HG02840 (cell line): ENCODE data around the gene NXF3.
"Not testable (repeated sequence)": the region's sequence is repeated elsewhere in the genome, so short reads cannot be mapped to it uniquely, and the experiment has no call there.

Source experiments
- ATAC-seq: cut with Tn5 transposase; IDR thresholded peaks from one replicate; pipeline ENCODE4 v1.9.1; 2021; ENCODE audit warnings: mild to moderate bottlenecking, moderate library complexity, moderate number of reproducible peaks; ENCODE audit not compliant: unreplicated experiment, low FRiP score

The NXF3 gene

GRCh38 chrX:103092942-103093341, at the start of gene NXF3:
Gene NXF3 (minus strand): TSS chrX:103093143. CDS start chrX:103093023, 120 bp downstream.
- ATAC-seq, result no peak

GRCh38 chrX:103136528-103136927, 43.6 kb upstream of the NXF3 start:
- not testable (repeated sequence) for ATAC-seq

DNA sequence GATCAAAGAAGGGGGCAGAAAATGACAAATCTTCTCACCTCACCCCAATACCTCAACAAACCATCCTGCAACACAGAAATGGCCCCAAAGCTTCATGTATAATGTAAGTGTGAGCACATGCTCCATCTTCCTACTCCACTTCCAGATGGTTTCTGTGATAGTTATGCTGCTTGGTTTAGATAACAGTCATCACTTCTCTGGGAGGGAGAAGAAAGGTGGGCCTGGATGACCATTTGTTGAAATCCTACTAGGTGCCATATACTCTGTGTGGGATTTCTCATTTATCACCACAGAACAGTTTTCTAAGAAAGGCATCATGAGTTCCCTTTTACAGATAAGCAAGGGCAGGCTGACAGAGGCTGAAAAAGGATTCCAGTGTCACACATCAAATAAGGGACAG, 31.3 kb upstream of the NXF3 start:
- ATAC-seq, result no peak

DNA sequence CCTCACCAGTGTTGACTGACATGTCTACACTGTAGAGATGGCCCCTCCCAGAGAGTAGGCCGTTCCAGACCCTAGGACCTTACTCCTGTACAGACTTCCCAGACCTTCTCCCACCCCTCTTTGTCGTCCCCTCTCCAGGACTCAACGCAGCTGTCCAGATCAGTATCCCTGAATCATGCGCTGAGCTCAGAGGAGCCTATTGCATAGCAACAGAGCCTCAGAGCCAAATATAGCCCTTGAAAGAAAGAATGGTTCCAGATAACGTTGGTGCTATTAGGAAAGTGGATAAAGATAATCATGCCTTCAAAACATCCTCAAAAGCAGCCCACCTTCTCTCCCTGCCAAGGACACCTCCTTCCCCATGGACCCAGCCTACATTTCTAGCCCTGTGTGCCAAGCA, 27.8 kb upstream of the NXF3 start:
- no peak for ATAC-seq

DNA sequence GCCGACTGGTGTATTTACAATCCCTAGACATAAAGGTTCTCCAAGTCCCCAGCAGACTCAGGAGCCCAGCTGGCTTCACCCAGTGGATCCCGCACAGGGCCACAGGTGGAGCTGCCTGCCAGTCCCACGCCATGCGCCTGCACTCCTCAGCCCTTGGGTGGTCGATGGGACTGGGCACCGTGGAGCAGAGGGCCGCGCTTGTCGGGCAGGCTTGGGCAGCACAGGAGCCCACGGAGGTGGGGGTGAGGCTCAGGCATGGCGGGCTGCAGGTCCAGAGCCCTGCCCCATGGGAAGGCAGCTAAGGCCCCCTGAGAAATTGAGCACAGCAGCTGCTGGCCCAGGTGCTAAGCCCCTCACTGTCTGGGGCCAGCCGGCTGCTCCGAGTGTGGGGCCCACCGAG, 24.0 kb upstream of the NXF3 start:
- not testable (repeated sequence) for ATAC-seq

GRCh38 chrX:103109497-103109896, 16.6 kb upstream of the NXF3 start:
- ATAC-seq, result not testable (repeated sequence)

DNA sequence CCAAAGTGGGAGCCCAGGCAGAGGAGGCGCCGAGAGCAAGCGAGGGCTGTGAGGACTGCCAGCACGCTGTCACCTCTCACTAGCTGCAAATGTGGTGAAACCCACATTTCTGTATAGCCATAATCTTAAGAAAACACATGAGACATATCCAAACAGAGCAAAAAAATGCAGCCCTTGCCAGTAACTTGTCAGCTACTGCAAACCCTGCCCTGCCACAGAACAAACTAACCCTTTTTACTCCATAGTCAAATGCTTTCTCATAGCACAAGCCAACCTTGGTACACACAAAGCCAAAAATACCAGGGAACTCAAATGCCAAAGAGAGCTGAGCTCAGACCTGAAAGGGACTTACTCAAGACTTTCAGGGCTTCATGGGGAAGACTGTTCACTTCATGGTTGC, 14.9 kb upstream of the NXF3 start:
- ATAC-seq, result no peak

DNA sequence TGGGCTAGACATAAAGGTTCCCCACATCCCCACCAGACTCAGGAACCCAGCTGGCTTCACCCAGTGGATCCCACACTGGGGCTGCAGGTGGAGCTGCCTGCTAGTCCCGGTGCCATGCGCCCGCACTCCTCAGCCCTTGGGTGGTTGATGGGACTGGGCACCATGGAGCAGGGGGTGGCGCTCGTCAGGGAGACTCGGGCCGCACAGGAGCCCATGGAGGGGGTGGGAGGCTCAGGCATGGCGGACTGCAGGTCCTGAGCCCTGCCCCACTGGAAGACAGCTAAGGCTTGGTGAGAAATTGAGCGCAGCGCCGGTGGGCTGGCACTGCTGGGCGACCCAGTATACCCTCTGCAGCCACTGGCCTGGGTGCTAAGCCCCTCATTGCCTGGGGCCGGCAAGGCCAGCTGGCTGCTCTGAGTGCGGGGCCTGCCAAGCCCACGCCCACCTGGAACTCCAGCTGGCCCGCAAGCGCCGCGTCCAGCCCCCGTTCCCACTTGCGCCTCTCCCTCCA, 14.3 kb upstream of the NXF3 start:
- not testable (repeated sequence) for ATAC-seq

DNA sequence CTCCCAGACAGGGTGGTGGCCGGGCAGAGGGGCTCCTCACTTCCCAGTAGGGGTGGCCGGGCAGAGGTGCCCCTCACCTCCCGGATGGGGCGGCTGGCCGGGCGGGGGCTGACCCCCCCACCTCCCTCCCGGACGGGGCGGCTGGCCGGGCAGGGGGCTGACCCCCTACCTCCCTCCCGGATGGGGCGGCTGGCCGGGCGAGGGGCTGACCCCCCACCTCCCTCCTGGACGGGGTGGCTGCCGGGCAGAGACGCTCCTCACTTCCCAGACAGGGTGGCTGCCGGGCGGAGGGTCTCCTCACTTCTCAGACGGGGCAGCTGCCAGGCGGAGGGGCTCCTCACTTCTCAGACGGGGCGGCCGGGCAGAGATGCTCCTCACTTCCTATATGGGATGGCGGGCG, 11.4 kb upstream of the NXF3 start:
- not testable (repeated sequence) for ATAC-seq

GRCh38 chrX:103103866-103104265, 10.9 kb upstream of the NXF3 start:
- not testable (repeated sequence) for ATAC-seq

DNA sequence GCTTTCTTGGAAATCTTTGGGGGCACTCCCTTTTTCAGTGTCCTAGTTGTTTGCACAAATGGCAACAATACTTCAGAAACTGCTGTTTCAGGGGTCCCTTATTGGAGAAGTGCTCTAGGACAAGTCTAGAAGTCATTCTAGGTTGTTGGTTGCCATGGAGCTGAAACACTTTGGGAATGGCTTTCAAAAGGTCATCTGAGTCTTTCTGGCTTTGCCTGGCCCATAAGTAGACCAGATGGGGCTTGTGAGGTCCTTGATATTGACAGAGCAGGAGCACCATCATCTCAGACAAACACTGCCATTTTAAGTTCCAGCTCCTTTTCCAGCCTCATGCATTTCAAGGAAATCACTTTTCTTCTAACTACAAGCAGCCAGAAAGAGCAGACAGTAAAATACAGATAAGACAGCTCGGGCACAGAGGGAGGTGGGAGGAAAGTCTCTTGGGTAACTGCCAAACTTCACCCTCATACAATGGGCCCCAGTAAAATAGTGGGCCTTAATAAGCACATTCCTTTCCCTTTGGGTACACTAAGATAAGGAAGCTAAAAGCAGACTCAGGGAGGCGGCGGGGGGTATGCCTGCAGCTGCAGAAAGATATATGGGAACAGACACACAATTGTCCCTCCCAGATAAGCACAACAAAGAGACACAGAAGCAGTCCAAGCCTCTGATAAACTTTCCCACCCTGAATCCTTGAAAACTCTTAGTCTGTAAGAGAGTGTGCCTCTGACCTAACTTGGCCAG, 8.5 kb upstream of the NXF3 start:
- no peak for ATAC-seq

DNA sequence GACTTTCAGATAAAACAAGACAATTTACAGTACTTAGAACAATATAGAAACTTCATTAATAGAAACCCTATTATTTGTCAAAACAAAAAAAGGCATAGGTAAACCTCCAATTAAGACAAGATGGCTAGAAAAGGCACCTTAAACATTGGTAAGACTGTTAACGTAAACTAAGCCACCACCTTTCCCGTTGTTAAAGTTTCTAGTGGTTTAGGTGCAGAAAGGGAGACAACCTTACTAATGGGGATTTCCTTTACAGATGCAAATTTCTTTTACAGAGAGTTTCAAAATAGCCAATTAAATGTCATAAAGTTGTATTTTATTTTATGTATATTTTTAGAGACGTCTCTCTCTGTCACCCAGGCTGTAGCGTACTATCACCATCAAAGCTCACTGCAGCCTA, 7.5 kb upstream of the NXF3 start:
- no peak for ATAC-seq

GRCh38 chrX:103099691-103100090, 6.7 kb upstream of the NXF3 start:
- ATAC-seq, result no peak

DNA sequence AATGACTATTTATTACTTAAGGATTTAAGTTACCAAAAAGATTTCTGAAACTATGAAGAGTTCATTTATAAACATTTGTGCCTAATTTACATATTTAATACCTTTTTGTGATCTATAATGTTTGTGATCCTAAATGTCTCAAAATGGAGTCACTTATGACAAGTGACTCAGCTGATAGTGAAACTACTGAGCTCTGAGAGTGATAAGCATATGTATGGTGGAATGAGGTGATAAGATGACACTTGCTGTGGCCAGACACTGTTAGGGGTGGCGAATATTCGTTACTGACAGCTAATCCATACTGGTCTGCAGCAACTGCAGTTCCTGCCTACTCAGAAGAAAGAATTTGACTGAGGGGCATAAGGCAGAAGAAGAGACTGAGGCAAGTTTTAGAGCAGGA, 5.5 kb upstream of the NXF3 start:
- no peak for ATAC-seq

DNA sequence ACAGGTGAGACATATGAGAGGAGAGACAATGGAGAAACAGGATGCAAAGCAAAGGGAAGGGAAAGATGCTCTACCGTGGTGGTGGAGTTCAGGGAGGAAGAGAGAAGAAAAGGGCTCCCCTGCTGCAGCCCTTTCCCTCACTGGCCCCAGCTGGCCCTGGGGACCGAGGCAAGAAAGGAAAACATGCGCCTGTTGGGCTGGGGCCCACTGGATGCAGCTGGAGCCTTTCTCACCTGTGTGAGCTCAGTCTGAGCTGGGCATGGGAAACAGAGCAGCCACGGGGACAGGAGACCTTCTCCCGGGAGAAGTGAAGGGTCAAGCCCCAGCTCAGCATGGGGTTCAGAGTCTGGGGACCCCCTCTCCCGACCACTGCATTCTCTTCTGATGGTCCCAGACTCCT, 11.9 kb downstream of the NXF3 start:
- no peak for ATAC-seq

- ATAC-seq, result no peak
Observed at GRCh38 chrX:103073467-103073866, 19.5 kb downstream of the NXF3 start.

GRCh38 chrX:103066606-103067005, 26.3 kb downstream of the NXF3 start:
- no peak for ATAC-seq

GRCh38 chrX:103063918-103064434, 29.0 kb downstream of the NXF3 start, which contains the start of gene BEX1:
Gene BEX1 (minus strand): TSS chrX:103064171. CDS start chrX:103063274, 897 bp downstream.
- ATAC-seq, result no peak

DNA sequence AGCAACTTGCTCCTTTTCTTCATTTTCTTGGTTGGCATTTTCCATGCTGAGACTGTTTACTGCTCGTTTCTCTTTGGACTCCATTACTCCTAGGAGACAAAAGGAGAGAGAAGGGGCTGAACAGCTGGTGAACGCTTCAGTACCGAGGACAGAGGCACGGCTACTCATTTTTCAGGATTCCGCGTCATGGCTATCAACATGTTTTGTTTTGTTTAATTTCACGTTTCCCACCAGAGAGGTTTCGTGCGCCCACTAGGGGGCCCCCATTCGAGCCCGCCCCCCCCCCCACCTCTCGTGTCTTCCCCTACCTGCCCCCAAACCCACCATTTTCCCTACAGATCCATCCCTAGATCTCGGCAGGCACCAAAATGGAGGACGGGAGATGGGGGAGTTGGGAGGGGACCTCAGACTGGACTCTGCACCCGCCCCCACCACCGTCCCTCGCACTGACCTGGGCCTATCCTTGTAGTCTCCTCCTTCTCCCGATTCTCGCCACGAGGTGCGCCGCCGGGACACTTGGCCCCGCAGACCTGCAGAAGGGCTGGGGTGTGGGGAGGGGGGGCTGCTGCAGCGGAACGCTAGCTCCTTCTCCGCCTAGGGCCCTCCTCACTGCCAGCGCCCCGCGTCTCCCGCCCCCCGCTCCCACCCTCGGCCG, 29.6 kb downstream of the NXF3 start:
- ATAC-seq, result no peak

DNA sequence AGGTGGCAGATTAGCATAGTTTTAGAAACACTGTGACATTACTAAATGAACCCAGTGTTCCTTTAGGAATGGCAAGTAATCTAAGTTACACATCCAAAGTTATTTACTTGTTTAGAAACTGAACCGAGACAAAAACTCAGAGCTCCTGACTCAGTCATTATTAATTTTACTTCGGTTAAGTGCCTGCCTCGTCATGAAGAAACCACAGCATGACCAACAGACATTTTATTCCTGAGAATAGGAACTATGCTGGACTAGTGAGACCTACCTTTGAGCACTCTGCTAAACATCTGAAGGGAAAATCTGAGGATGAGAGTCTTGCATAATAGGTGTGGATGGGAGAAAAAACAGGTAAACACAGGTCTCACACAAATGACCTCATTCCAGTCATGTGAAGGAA, 31.5 kb downstream of the NXF3 start:
- ATAC-seq, result no peak

DNA sequence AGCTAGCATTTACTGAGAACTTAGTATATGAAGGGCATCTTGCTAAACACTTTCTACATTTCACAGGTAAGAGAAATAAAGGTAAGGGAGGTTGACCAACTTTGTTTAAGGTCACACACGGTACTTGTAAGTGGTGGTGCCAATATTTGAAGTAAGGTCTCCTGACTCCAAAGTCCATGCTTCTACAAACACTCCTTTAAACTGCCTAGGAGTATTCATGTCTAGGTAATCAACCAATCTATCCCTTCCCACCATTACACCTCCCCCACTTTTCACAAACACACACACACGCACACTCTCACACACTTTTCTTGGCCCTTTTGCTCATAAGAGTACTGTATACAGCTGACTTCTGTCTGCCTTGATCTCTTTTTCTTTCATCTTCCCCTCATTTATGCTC, 36.0 kb downstream of the NXF3 start:
- ATAC-seq, result no peak

DNA sequence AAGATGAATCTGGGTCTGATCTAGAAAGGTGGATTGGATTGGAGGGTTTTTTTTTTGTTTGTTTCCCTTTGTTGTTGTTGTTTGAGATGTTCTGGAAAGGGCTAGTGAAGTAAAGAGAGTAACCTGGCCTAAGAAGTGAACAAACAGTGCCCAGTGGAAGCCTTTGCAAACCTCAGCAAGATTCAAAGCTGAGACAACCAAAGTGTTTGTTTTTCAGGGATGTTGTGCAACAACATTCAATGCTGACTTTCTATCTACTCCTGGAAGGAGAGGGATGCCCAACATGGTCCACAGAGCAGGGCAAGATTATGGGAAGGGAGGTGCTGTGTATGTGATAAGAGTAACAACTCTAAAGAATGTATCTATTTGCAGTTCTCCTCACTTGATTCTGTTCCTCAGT, 40.3 kb downstream of the NXF3 start:
- ATAC-seq, result no peak
